DOHH2 (cell line): ENCODE data around the gene IFI27.

Experiments
- H3F3A ChIP-seq: fragments of 200-600 bp; sonication (generic), shearing (Covaris generic); 2 replicates; pipeline ENCODE4 v1.6.0; 2016; ENCODE audit warnings: antibody characterized with exemption, mild to moderate bottlenecking; ENCODE audit not compliant: control insufficient read depth, insufficient read depth
- H3K27ac ChIP-seq: fragments of 200-600 bp; sonication (generic); 2 replicates; pipeline ENCODE4 v1.5.1; 2014; ENCODE audit warnings: low read depth, mild to moderate bottlenecking, low read length, moderate library complexity
- H3K27me3 ChIP-seq: fragments of 200-600 bp; sonication (generic); 2 replicates; pipeline ENCODE4 v1.6.1; 2014; ENCODE audit warnings: mild to moderate bottlenecking, low read length, mixed read lengths; ENCODE audit not compliant: control insufficient read depth
- H3K36me3 ChIP-seq: fragments of 200-600 bp; sonication (generic); 2 replicates; pipeline ENCODE4 v1.6.1; 2014; ENCODE audit warnings: mild to moderate bottlenecking, low read length, moderate library complexity, mixed read lengths; ENCODE audit not compliant: control insufficient read depth
- H3K4me1 ChIP-seq: fragments of 200-600 bp; sonication (generic); 2 replicates; pipeline ENCODE4 v1.6.1; 2014; ENCODE audit warnings: mild to moderate bottlenecking, low read length, mixed read lengths; ENCODE audit not compliant: control insufficient read depth
- H3K4me2 ChIP-seq: fragments of 200-600 bp; sonication (generic); 2 replicates; pipeline ENCODE4 v1.6.0; 2014; ENCODE audit warnings: mild to moderate bottlenecking, low read length, moderate library complexity
- H3K4me3 ChIP-seq: fragments of 200-600 bp; sonication (generic); 2 replicates; pipeline ENCODE4 v1.5.1; 2014; ENCODE audit warnings: mild to moderate bottlenecking, low read length, mixed read lengths
- H3K79me2 ChIP-seq: fragments of 200-600 bp; sonication (generic); 2 replicates; pipeline ENCODE4 v1.6.1; 2014; ENCODE audit warnings: mild to moderate bottlenecking, low read length, mixed read lengths; ENCODE audit not compliant: control insufficient read depth
- H3K9me2 ChIP-seq: fragments of 200-600 bp; sonication (generic); replicated peaks from 2 replicates; pipeline ENCODE4 v1.6.1; 2014; ENCODE audit warnings: mild to moderate bottlenecking, low read length, mixed read lengths; ENCODE audit not compliant: control insufficient read depth
- H3K9me3 ChIP-seq: fragments of 200-600 bp; sonication (generic); 2 replicates; pipeline ENCODE4 v1.6.1; 2014; ENCODE audit warnings: antibody characterized with exemption, low read length, mixed read lengths; ENCODE audit not compliant: control insufficient read depth, insufficient read depth
- H4K20me1 ChIP-seq: fragments of 200-600 bp; sonication (generic); 2 replicates; pipeline ENCODE4 v1.6.0; 2014; ENCODE audit warnings: low read depth, mild to moderate bottlenecking, antibody characterized with exemption, low read length, moderate library complexity; ENCODE audit not compliant: control insufficient read depth, insufficient read depth
- EZH2phosphoT487 ChIP-seq: fragments of 200-600 bp; sonication (generic); IDR thresholded peaks from 2 replicates; pipeline ENCODE4 v1.6.1; 2017; ENCODE audit warnings: borderline replicate concordance, mild to moderate bottlenecking, antibody characterized with exemption, low read length, moderate library complexity, mixed read lengths
- TF ChIP-seq, protein P1 (sequence below): fragments of 200-600 bp; sonication (generic); IDR thresholded peaks from one replicate; pipeline ENCODE4 v1.5.1; 2014; ENCODE audit warnings: antibody characterized with exemption, mild to moderate bottlenecking, low read depth, low read length; ENCODE audit not compliant: poor library complexity, severe bottlenecking

The IFI27 gene

DNA sequence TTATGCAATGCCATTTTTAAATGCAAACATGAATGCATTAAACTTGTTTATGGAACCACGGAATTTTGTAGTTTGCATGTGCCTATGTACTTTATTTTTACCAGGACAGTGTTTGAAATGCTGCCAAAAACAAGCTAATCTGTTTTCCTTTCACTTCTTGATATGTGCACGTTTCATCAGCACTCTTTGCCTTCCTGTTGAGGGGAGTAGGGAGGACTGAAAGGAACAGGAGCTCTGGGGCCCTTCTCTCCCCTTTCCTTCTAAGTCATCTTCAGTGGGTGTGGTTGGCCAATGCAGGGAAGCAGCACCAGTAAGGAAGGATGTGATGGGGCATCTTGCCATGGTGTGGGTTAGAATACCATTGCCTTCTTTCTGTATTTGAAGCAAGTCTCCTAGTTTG is 51.4 kb downstream of the IFI27 start:
- Histone ChIP-seq H3K9me2 (no peaks in the 10 kb centered on the region), H3K4me2 (no peak overlapping the region), H3K27me3 (peaks cover 20% of the 10 kb centered on the region), H3K9me3 (no peaks in the 10 kb centered on the region), H3F3A (no peaks in the 10 kb centered on the region), H3K4me1 (no peaks in the 10 kb centered on the region), H4K20me1 (no peaks in the 10 kb centered on the region), H3K36me3 (no peaks in the 10 kb centered on the region), H3K27ac (no peak overlapping the region), H3K4me3 (no peak overlapping the region), H3K79me2 (no peaks in the 10 kb centered on the region)
- TF ChIP-seq EZH2phosphoT487 = no peak
- TF ChIP-seq, protein P1, sequence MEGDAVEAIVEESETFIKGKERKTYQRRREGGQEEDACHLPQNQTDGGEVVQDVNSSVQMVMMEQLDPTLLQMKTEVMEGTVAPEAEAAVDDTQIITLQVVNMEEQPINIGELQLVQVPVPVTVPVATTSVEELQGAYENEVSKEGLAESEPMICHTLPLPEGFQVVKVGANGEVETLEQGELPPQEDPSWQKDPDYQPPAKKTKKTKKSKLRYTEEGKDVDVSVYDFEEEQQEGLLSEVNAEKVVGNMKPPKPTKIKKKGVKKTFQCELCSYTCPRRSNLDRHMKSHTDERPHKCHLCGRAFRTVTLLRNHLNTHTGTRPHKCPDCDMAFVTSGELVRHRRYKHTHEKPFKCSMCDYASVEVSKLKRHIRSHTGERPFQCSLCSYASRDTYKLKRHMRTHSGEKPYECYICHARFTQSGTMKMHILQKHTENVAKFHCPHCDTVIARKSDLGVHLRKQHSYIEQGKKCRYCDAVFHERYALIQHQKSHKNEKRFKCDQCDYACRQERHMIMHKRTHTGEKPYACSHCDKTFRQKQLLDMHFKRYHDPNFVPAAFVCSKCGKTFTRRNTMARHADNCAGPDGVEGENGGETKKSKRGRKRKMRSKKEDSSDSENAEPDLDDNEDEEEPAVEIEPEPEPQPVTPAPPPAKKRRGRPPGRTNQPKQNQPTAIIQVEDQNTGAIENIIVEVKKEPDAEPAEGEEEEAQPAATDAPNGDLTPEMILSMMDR = no peak

DNA sequence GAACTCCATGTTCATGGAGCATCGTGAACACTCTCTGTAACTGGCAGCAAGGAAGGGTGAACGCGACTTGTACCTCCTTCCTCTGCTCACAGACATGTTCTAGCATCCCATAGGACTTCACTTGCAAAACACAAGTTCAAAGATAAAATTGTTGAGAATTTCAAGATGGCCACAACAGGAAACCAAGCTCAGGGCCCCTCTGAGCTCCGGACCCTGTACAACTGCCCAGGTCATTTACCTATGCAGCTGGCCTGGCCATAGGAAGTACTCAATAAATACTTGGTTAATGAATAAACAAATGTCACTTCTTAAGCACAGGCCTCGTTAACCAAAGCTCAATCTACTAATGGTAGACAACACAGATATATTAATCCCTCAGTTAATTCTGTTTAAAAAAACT is 51.9 kb downstream of the IFI27 start:
- H3K4me3 ChIP-seq = no peak overlapping the region
- H3K79me2 ChIP-seq = no peaks in the 10 kb centered on the region
- peaks cover 22% of the 10 kb centered on the region for H3K27me3 ChIP-seq
- H4K20me1 ChIP-seq = no peaks in the 10 kb centered on the region
- TF ChIP-seq, protein P1 = no peak
- TF ChIP-seq EZH2phosphoT487 = no peak
- H3F3A ChIP-seq = no peaks in the 10 kb centered on the region
- no peak overlapping the region for H3K4me2 ChIP-seq
- H3K36me3 ChIP-seq = no peaks in the 10 kb centered on the region
- H3K4me1 ChIP-seq = no peaks in the 10 kb centered on the region
- H3K9me3 ChIP-seq = no peaks in the 10 kb centered on the region
- no peaks in the 10 kb centered on the region for H3K9me2 ChIP-seq
- H3K27ac ChIP-seq = no peak overlapping the region

DNA sequence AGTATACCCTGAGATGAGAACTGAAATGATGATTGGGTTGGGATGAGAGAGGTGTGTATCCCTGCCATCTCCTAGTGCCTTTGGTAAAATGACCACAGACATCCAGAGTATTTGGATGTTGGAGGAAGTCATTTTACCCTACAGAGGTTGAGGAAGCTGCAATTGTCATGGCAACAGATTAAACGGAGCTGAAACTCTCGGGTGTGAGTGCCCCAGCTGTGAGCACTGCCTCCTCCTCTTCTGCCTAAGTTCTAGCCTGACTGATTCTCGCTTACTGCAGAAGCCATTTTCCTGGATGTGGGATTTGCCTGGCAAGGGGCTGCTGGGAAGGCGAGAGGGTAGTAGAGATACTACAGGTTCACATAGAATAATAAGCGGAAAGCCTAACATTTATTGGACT is 53.3 kb downstream of the IFI27 start:
- Histone ChIP-seq H3K79me2 (no peaks in the 10 kb centered on the region), H3K4me1 (no peaks in the 10 kb centered on the region), H3K9me3 (no peaks in the 10 kb centered on the region), H3K27ac (no peak overlapping the region), H4K20me1 (no peaks in the 10 kb centered on the region), H3F3A (no peaks in the 10 kb centered on the region), H3K4me3 (no peak overlapping the region), H3K36me3 (no peaks in the 10 kb centered on the region), H3K4me2 (no peak overlapping the region), H3K9me2 (no peaks in the 10 kb centered on the region), H3K27me3 (peaks cover 12% of the 10 kb centered on the region)
- TF ChIP-seq, protein P1 = no peak
- TF ChIP-seq EZH2phosphoT487 = no peak
